EH (cell line): ENCODE results near the gene COIL.

Experiments used
- DNase-seq: peaks from one replicate; pipeline ENCODE4 v3.0.0-alpha.2; 2015; ENCODE audit warnings: low read depth

Gene COIL

DNA sequence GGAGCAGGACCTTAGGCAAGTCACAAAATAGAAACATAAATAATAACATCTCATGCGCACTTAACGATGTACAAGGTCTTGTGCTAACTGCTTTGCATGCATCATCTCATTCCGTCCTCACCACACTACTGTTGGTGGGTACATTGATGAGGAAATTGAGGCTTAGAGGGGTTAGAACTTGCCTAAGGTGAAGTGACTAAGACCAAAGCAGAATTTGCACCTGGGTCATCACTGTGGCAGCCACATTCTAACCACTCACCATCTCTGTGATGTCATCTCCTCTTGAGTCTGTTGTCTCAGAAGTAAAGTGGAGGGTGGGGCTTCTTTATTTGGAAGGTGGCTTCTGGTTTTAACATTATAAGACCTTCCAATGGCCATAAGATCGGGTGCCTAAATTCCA lies 26.6 kb downstream of the COIL start:
- DNase-seq: no peak

DNA sequence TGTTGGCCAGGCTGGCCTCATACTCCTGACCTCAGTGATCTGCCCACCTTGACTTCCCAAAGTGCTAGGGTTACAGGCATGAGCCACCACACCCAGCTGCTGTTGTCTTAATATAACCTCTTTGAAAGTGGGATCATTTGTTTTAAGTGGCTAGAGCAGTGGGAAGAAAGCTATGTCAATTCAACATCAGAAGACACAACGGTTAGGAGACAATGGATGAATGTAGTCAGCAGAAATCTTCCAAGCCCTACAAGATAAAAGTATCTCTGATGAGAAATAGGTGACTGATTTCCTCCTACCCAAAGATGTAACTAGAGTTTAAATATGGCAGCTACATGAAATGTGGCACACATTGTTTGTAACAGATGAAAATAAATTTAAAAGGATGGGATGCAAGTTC lies 27.0 kb downstream of the COIL start:
- DNase-seq: no peak

DNA sequence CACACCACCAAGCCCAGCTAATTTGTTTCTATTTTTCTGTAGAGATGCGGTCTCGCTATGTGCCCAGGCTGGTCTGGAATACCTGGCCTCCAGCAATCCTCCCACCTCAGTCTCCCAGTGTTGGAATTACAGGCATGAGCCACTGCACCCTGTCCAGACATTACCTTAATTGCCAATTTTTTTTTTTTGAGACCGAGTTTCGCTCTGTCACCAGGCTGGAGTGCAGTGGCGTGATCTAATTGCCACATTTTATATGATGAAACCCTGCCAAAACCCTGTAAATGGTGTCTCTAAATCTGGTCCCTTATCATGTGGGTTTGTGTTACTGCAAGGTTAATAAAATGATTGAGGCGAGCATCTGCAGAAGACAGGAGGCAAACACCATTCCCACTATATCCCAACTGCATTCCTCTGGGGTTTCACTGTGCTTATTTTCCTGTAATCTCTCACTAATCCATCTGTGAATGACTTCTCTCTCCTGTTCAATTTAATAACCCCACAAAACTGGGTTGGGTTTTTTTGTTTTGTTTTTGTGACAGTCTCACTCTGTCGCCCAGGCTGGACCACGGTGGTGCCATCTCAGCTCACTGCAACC lies 27.6 kb downstream of the COIL start:
- DNase-seq: no peak

DNA sequence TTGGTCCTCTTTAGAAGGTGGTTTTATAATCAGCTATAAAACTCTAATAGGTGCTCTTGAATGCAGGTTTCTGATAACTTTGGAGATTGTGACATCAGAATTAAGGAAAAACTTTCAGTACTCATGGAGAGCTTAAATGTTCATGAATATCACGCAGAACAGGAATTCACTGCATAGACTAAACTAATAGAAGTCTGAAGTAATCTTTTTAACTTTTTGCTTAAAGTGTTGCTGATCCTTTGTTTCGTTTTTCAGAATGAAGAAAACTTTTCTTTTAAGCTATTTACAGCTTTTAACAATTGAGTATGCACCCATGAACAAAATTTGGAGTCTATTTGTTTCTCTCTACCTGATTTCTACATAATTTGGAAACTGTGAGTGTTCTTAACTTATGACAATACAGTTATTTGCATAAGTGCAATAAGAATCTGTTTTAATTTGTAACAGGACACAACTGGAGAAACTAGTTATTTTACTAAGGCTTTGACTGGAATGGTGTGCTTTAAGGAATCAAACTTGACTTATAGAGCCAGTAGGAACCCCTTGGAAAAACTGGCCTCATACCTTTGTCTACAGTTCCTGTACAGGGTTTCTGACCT lies 30.0 kb downstream of the COIL start:
- no peak for DNase-seq

DNA sequence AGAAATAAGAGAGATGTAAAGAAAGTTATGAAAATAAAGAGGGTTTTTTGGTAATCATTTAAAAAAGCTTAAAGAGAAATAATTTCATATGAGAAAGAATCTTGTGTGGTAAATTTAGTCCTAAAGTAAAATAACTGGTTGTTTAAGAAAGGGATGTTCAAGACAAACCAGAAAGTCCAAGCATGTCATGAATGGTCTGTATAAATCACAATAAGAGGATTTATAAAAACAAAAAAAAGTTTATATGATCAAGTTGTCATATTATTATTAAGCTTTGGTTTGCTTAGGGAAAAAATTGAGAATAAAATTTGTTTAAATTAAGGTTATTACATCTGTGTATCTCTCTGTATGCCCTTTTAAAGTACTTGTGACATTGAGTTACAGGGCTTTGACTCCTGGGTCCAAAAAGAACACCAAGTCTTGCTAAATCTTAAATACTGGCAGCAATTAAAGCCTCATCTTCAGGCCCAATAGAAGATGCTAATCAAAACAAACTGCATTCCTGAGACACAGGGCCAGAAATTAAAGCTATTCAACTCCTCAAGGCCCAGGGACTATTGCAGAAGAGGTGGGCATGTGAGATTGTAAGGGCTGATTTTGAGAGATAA lies 31.4 kb downstream of the COIL start:
- no peak for DNase-seq

DNA sequence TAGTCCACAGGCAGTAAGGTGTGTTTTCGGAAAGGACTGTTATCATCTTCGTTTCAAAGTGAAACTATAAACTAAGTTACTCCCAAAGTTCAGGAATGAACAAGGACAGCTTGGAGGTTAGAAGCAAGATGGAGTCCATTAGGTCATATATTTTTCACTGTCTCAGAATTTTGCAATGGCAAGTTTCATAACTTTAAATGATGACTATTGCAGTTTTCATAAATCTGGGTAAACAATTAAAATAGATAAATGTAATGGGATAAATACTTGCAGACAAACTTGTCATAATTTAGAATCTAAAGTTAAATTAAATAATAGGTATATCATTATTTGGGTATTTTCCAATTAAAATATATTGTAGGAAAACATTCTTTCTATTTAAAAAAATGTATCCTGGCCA lies 32.3 kb downstream of the COIL start:
- no peak for DNase-seq

DNA sequence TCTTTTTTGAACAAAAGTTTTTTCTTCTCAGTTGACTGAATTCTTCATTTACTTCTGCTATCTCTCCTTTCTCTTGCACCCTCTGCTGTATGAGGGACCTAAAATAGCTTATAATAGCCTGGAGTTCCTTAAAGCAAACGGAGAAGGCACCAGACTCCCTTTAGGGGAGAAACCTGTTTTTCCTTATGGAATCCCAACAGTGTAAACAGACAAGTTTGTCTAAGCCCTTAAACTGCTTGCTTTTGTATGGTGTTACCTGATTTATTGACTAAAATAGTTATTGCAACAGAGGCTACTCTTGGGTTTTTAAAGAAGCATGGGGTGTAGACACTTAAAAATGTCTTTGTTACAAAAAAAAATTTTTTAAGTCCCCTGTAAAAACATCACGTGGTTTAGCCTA lies 34.1 kb downstream of the COIL start:
- DNase-seq: no peak

DNA sequence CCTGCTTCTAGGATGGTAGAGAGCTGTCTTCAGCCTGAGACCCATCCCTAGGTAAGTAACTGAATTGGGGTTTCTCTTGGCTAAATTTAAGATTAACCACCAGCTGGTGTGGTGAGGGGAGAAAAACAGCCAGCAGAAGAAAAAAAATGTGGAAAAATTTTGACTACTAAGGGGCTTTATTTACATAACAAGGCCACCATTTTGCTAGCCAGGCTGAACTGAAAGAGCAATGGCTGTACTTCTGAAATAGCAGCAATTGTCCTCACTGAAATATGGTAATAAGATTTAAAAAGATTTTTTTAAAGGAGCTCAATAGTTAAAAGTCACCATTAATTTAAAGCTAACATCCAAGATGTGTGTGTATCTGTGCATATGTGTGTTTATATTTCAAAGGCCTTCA lies 34.6 kb downstream of the COIL start:
- no peak for DNase-seq

DNA sequence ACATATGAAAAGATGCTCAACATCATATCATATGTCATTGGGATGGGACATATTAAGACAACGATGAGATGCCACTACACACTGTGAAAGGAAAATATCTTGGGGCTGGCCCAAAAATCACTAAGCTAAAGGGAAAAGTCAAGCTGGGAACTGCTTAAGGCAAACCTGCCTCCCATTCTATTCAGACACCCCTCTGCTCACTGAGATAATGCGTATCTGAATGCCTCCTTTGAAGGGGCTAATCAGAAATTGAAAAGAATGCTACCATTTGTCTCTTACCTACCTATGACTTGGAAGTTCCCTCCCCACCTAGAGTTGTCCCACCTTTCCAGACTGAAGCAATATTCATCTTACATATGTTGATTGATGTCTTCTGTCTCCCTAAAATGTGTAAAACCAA lies 35.8 kb downstream of the COIL start:
- DNase-seq: no peak

DNA sequence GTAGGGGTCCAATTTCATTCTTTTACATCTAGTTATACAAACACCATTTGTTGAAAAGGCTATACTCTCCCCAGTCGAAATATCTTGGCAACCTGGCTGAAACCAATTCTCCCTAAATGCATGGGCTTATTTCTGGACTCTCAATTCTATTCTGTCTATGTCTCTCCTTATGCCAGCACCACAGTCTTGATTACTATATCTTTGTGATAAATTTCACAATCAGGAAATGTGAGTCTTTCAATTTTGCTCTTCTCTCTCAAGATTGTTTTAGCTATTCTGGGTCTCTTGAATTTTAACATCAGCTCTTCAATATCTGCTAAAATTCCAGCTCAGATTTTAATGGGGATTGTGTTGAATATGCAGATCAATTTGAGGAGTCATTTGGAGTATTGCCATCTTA lies 41.1 kb downstream of the COIL start:
- no peak for DNase-seq

DNA sequence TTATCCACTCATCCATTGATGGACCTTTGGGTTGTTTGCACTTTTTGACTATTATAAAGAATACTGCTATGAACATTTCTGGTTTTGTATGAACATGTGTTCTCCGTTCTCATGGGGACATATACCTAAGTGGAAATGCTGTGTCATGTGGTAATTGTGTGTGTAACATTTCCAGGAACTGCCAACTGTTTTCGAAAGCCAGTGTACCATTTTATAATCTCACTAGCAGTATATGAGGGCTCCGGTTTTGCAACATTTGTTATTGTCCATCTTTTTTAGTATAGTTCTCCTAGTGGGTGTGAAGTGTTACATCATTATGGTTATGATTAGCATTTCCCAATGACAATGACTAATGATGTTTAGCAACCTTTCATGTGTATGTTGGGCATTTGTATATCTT lies 41.9 kb downstream of the COIL start:
- peak; percentile 33 for DNase-seq

DNA sequence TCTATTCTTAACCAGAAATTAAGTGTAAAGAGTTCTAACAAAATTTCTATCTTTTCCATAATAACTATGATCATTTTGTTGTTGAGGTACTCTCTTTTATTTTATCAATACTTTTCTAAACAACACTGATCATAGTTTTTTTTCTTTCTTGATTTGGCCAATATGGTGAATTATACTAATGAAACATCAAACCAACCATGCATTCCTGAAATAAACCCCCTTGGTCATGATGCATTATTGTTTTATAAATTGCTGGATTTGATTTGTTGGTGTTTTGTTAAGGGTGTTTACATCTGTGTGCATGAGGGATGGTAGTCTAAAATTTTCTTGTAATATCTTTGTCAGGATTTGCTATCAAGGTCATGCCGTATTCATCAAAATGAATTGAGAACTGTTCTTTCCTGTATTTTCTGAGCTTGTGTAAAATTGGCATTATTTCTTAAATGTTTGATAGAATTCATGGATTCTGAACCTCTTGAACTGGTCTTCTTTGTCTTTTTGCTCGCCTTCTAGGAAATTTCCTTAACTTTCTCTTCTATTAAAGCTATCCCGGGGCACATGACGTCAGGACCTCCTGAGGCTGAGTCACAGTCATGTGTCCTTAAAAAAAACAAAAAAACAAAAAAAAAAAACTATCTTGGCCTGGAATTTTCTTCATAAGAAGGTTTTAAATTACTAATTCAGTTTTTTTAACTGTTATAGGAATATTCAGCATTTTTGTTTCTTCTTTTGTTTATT lies 43.1 kb downstream of the COIL start:
- DNase-seq: peak; percentile 33

DNA sequence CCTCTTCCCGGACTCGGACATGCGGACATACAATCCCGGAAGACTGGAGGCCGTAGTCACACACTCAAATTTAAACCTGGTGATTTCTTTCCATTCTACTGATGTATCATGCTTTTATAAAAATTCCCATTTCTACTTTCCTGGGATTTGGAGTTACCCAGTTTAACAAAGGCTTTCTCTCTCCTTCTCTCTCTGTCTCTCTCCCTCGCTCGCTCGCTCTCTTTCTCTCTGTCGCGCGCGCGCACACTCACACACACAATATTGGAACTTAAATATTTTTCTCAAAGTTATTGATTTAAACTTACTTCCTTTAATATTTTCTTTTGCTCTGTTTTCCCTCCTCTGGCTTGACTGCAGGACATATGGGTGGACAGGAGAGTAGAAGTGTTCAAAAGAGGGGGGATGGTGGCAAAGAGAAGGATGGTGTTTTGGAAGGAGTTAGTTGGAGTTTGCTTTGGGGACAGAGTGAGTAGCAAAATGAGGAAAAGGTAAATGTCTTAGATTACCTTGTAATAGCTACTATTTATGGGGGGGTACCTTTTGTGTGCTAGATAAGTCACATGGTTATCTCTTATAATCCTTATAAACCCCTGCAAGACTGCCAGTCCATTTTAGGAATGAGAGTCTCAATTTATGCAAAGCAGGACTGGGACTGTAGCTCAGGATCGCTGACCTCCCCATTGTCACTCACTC lies 46.1 kb downstream of the COIL start:
- peak; percentile 9 for DNase-seq

DNA sequence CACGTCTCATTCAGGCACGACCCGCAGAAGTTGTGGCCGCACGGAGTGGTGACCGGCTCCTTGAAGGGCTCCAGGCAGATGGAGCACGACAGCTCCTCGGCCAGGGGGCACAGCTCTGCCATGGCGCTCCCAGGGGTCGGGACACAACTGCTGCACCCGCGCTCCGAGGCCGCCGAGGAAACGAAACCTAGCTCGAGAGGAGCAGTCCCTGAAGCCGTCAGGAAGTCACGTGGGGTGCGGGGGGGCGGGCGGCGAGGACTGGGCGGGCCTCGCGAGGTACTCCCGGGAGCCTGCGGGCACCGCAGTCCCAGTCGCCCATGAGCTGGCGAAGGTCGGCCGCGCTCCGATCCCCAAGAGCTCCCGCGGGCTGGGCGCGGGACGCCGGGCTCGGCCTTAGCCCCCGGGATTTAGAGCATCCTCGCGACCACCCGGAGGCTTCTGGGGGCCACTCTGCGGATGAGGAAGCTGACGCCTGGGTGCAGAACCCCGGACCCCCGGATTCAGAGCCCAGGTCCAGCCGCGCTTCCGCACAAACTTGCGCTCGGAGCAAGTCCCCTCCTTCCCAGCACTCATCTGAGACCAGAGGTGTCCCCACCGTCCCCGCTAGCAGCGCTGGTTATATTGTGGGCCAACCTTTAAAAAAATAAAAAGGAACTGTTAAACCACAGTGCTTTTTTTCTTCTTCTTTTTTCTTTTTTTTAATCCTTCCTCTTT lies 46.8 kb downstream of the COIL start, which contains the start of gene TRIM25:
Gene TRIM25, minus strand, starts transcription at position 183 of the 714 bp plus-strand sequence. Its CDS starts 61 bp downstream, at position 122.
- peak; percentile 91 for DNase-seq

DNA sequence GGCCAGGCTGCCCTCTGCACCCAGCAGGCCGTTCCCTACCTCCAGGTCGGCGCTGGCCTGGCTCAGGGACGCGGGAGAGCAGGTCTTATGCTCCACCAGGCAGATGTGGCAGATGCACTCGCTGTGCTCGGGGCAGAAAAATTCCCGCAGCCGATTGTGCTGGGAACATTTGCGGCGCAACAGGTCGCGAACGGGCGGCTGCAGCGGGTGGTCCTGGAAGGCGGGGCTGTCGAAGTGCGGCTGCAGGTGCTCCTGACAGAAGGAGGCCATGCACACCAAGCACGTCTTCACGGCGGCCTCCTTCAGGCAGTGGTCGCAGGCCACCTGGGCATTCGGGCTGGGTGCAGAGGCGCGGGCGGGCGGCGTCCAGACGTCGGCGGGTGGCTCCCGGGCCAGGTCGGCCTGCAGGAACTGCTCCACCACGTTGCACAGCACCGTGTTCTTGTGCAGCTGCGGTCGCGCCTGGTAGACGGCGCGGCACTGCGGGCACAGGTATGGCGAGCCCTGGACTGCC lies 47.4 kb downstream of the COIL start:
- peak; percentile 30 for DNase-seq

DNA sequence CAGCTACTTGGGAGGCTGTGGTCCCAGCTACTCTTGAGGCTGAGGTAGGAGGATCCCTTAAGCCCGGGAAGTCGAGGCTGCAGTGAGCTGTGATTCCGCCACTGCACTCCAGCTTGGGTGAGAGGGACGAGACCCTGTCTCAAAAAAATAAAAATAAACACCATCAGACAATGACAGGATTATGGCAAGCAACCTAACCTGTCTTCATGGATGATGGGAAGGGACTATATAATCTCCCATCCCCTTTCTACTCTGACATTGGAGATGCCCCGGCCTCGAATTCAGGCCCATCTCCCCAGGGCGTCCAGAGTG lies 47.9 kb downstream of the COIL start:
- no peak for DNase-seq

DNA sequence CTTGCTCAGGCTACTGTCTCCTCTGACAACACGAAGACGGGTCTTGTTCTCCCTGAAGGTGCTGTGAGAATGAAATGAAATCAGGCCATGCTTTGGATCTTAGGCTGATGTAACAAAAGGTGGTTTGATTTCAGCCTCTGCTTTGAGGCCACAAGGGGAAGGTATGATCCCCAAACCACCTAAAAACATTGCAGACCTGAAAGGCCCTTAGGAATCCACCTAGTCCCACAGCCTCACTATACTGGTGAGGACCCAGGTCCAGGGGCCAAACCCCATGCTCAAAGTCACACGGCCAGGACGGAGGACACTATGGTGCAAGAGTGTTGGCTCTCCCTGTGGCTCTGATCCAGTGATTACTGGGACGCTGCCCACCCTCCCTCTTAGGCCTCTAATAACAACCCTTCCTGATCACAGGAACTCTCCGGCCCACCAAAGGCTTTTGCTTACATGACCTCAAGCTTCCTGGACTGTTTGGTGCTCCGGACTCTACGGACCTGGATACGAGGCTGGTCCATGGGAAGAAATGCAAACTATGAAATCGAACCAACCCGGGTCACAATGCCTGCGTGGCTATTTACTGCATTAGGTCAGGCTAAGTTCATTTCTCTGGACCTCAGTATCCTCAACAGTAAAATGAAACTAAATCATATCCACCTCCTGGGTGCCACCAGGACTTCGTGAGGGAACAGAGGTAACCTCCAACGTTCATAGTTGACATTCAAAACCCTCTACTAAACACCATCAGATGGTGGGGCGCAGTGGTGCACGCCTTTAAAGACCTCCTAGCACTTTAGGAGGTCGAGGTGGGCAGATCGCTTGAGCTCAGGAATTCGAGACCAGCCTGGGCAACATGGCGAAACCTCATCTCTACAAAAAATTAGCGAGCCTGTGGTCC lies 48.5 kb downstream of the COIL start:
- peak; percentile 29 for DNase-seq

DNA sequence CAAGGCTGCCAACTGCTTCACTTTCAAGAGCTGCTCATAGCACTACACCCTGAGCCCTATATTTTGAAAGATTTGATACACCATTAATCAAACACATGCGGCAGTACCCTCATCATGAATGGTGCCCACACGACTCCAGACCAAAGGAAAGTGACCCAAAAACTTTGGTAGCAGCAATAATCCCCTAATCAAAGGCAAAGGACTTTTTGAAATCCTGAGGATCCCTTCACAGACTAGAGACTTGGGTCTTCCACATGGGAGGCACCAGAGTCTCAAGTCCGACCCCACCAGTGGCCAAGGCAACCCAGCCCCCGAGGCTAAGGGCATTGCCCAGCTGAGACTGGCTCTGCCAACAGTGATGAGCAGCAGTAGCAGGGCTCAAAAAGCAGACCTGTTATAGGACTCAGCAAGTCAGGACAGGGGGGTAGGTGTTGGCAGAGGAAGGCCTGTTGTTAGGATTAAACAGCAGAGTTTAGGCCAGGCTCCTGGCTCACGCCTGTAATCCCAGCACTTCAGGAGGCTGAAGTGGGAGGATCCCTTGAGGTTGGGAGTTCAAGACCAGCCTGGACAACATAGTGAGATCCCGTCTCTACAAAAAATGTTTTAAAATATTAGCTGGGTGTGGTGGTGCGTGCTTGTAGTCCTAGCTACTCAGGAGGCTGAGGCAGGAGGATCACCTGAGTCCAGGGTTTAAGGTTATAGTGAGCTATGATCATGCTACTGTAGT lies 50.2 kb downstream of the COIL start:
- no peak for DNase-seq

DNA sequence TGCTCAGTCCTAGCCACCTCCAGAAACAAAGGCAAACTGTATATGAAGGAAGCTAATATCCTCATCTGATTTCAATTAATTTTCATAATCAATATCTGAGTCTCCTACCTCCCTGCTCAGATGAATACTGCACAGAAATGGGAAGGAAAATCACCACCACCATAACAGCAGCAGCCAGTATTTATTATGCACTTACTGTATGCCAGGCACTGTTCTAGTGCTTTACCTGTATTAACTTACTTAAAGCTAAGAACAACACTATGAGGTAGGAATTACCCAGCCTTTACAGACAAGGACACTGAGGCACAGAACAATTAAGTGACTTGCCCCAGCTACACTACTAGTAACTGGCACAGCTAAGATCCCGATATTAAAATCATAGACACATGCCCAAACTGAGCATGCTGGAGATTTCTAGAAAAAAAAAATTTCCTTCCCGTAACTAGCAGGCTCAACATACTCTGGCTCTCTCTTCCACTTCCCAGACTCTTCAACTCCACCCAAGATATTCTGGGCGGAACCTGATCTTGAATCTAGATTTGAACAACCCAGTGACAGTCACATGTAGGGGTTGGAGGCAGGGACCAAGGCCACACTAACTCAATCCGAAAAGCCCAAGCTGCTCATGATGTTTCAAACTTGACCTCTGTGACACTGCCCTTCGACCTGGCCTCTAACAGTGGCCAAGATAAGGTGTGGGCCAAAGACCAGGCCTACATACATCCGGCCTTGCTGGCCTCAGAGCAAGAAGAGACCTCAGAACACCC lies 50.9 kb downstream of the COIL start:
- no peak for DNase-seq
